Colonic mucosa (tissue), 4 donors: ENCODE data around the gene ZNF883. TPM values are rescaled to one million over a fixed set of nuclear protein-coding genes. Genes with fewer than 3 reads are reported as not detected.
"Not testable (repeated sequence)": the region's sequence is repeated elsewhere in the genome, so short reads cannot be mapped to it uniquely, and the experiment has no call there.

Experiments used
- DNase-seq: peaks from one replicate; pipeline ENCODE4 v3.0.0-alpha.2; 2020
- H3K27ac ChIP-seq: fragments of 200-600 bp; one replicate; pipeline ENCODE4 v1.8.0; 2021
- H3K27me3 ChIP-seq: fragments of 200-600 bp; one replicate; pipeline ENCODE4 v1.8.0; 2021
- H3K36me3 ChIP-seq: fragments of 200-600 bp; one replicate; pipeline ENCODE4 v1.8.0; 2021
- H3K4me1 ChIP-seq: fragments of 200-600 bp; one replicate; pipeline ENCODE4 v1.8.0; 2021; ENCODE audit warnings: mild to moderate bottlenecking
- H3K4me3 ChIP-seq: fragments of 200-600 bp; one replicate; pipeline ENCODE4 v1.8.0; 2021
- H3K9ac ChIP-seq, 2 donors: one replicate each; pipeline ENCODE4 v1.7.0; 2013; ENCODE audit warnings: control low read depth in 2 of 2, low read depth in 2 of 2, low read length in 2 of 2
- H3K9me3 ChIP-seq: fragments of 200-600 bp; one replicate; pipeline ENCODE4 v1.8.0; 2021
- intact Hi-C: fragments of 100-400 bp; cut with DNase I; formaldehyde crosslinking; loops from one replicate; pipeline ENCODE4 v1.14.1; 2022
- total RNA-seq, 2 donors: library from RNA; stranded (reverse); fragmentation: NEBNext Ultra II Directional in 1 of 2; extraction: Animal tissue kit (Norgen Biotek cat#: 25700) in 1 of 2; gene quantifications; one replicate each; pipeline ENCODE4 v1.2.1, GENCODE V29; 2021
- TF ChIP-seq, protein P1 (sequence below): fragments of 200-600 bp; IDR thresholded peaks from one replicate; pipeline ENCODE4 v1.8.0; 2022; ENCODE audit warnings: antibody characterized with exemption, mild to moderate bottlenecking
- donor health status: healthy.
- donor health status: DM: no; HTN: no; CAD: no.
- donor health status: DM: no; HTN: no; CAD: no.

Gene ZNF883
- under 1 TPM; 0.27 to 0.42 TPM for total RNA-seq

- peak within 1 kb of the TSS; percentile 19 for H3K4me3 ChIP-seq
- peak; percentile 43 for DNase-seq
- no peak within 1 kb of the TSS for H3K9ac ChIP-seq
- H3K27ac ChIP-seq = no peak within 1 kb of the TSS
- H3K9me3 ChIP-seq = no peaks in the 10 kb centered on the region
- H3K27me3 ChIP-seq = no peaks in the 10 kb centered on the region
- no peaks in the 10 kb centered on the region for H3K36me3 ChIP-seq
- intact Hi-C loops = no loop called here
- no peaks in the 10 kb centered on the region for H3K4me1 ChIP-seq
- TF ChIP-seq, protein P1, sequence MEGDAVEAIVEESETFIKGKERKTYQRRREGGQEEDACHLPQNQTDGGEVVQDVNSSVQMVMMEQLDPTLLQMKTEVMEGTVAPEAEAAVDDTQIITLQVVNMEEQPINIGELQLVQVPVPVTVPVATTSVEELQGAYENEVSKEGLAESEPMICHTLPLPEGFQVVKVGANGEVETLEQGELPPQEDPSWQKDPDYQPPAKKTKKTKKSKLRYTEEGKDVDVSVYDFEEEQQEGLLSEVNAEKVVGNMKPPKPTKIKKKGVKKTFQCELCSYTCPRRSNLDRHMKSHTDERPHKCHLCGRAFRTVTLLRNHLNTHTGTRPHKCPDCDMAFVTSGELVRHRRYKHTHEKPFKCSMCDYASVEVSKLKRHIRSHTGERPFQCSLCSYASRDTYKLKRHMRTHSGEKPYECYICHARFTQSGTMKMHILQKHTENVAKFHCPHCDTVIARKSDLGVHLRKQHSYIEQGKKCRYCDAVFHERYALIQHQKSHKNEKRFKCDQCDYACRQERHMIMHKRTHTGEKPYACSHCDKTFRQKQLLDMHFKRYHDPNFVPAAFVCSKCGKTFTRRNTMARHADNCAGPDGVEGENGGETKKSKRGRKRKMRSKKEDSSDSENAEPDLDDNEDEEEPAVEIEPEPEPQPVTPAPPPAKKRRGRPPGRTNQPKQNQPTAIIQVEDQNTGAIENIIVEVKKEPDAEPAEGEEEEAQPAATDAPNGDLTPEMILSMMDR = no peak
These were observed at the start of gene ZNF883 for GRCh38 chr9:113011911-113012381. ZNF883 (minus strand) TSS chr9:113012192.

- H3K36me3 ChIP-seq, DNase-seq, H3K27me3 ChIP-seq, H3K27ac ChIP-seq, intact Hi-C loops, H3K4me3 ChIP-seq, H3K9ac ChIP-seq, H3K9me3 ChIP-seq, H3K4me1 ChIP-seq: not testable (repeated sequence)
These were observed 49.3 kb upstream of the ZNF883 start for GRCh38 chr9:113061072-113061850.

GRCh38 chr9:113059581-113060284 is 47.7 kb upstream of the ZNF883 start:
- H3K4me3 ChIP-seq, intact Hi-C loops, H3K36me3 ChIP-seq, DNase-seq, H3K4me1 ChIP-seq, H3K27me3 ChIP-seq, H3K9me3 ChIP-seq, H3K27ac ChIP-seq, H3K9ac ChIP-seq: not testable (repeated sequence)

- Histone ChIP-seq H3K9ac (no peak overlapping the region), H3K27ac (no peak overlapping the region), H3K27me3 (no peaks in the 10 kb centered on the region), H3K36me3 (no peaks in the 10 kb centered on the region), H3K4me3 (peak overlapping the region; percentile 51), H3K9me3 (no peaks in the 10 kb centered on the region), H3K4me1 (no peaks in the 10 kb centered on the region)
- TF ChIP-seq, protein P1 = no peak
- DNase-seq = no peak
- intact Hi-C loops = no loop called here
These were observed 45.2 kb upstream of the ZNF883 start for GRCh38 chr9:113057193-113057592.

DNA sequence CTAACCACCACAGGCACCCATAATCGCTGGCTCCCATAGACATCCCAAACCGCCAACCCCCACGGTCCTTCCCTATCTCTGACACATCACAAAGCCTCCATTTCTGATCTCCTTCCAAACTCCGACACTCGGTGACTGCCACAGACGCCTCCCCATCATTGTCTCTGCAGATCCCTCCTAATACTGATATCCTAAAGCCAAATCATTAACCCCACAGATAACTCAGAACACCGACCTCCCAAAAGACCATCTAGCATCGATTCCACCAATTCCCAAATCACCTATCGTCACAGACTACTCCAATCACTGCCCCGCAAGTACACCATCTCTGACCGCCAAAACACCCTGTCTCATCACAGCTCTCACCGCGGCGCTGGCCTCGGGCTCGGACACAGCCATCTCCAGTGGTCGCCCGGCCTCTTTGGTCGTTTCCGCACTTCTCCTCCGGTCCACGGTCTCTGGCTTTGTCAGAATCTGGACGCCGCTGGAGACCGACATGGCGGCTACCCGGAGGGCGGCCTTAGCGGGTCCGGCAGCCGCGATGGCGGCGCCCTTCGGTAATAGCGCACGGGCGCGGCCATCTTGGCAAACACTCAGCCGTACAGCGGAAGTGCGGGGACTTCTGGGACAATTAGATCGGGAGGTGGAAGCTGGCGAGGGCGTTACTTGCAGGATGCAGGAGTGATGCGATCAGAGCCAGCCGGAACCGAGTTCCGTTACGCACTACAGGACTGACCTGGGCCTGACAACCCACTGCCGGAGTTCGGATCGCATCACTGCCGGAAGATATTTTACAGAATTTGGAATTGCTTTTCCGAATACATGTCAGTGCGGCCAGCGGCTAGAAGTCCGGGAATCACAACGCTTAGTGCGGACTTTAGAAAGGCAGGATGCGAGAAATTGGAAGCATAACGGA is 44.5 kb upstream of the ZNF883 start, which contains the start of gene ZFP37:
TSS of gene ZFP37 (minus strand) at position 534 of the 916 bp plus-strand sequence. CDS start at position 498, 36 bp downstream.
- intact Hi-C loops = no loop called here
- H3K9ac ChIP-seq = peak within 1 kb of the TSS; percentile 44 to 64
- H3K9me3 ChIP-seq = no peaks in the 10 kb centered on the region
- H3K27me3 ChIP-seq = no peaks in the 10 kb centered on the region
- no peaks in the 10 kb centered on the region for H3K36me3 ChIP-seq
- peak within 1 kb of the TSS; percentile 51 for H3K4me3 ChIP-seq
- H3K4me1 ChIP-seq = no peaks in the 10 kb centered on the region
- H3K27ac ChIP-seq = no peak within 1 kb of the TSS
- TF ChIP-seq, protein P1 = no peak
- DNase-seq = peak; percentile 89
